ENCODE measurements around the gene LRRC4C. TPM values are rescaled to one million over a fixed set of nuclear protein-coding genes. Genes with fewer than 3 reads are reported as not detected.

The LRRC4C gene
- total RNA-seq, 1 donor from 2014 or later, result 1.2 TPM

- Mint-ChIP-seq H3K4me1 (ENCODE audit: unreplicated experiment) (no peaks in the 10 kb centered on the region), H3K27me3 (ENCODE audit: unreplicated experiment) (no peaks in the 10 kb centered on the region), H3K9me3 (ENCODE audit: unreplicated experiment) (no peaks in the 10 kb centered on the region), H3K27ac (ENCODE audit: unreplicated experiment) (no peak overlapping the region), H3K4me3 (ENCODE audit: unreplicated experiment) (no peak overlapping the region), H3K36me3 (ENCODE audit: low read depth, unreplicated experiment) (no peaks in the 10 kb centered on the region)
- no peak for TF ChIP-seq CTCF (IDR thresholded peaks at IDR 0.05; ENCODE audit: unreplicated experiment)
- DNase-seq (ENCODE audit: low spot score), result no peak
Measured at GRCh38 chr11:41404109-41404508, 55.3 kb downstream of the LRRC4C start.

DNA sequence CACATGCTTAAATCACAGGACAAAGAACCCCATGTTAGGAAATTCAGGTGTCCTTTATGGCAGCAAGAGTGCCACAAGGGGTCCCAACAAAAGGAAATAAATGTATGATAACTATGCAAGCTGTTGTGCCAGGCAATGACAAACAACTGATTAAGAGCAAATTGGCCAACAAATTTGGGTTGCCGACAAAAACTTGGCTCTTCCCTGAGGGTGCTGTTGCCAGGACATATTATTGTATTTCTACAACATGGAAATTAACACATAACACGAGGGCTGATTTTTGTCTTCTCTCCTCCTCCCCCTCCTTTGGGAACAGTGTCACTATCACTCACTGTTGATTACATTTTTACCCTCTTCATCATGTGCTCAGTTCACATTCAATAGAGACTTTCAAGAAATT lies 56.0 kb downstream of the LRRC4C start:
- H3K9me3 Mint-ChIP-seq (ENCODE audit: unreplicated experiment), result no peaks in the 10 kb centered on the region
- H3K4me3 Mint-ChIP-seq (ENCODE audit: unreplicated experiment), result no peak overlapping the region

GRCh38 chr11:41400819-41401382 lies 58.6 kb downstream of the LRRC4C start:
- Mint-ChIP-seq H3K27me3 (ENCODE audit: unreplicated experiment) (peaks cover 1% of the 10 kb centered on the region), H3K36me3 (ENCODE audit: low read depth, unreplicated experiment) (no peaks in the 10 kb centered on the region), H3K4me1 (ENCODE audit: unreplicated experiment) (no peaks in the 10 kb centered on the region), H3K27ac (ENCODE audit: unreplicated experiment) (no peak overlapping the region), H3K4me3 (ENCODE audit: unreplicated experiment) (no peak overlapping the region), H3K9me3 (ENCODE audit: unreplicated experiment) (no peaks in the 10 kb centered on the region)
- TF ChIP-seq CTCF (IDR thresholded peaks at IDR 0.05; ENCODE audit: unreplicated experiment), result no peak
- DNase-seq (ENCODE audit: low spot score), result no peak

More for the DNA sequence above, 56.0 kb downstream of the LRRC4C start:
- Mint-ChIP-seq H3K27ac (ENCODE audit: unreplicated experiment) (no peak overlapping the region), H3K27me3 (ENCODE audit: unreplicated experiment) (no peaks in the 10 kb centered on the region), H3K36me3 (ENCODE audit: low read depth, unreplicated experiment) (no peaks in the 10 kb centered on the region), H3K4me1 (ENCODE audit: unreplicated experiment) (no peaks in the 10 kb centered on the region)
- DNase-seq (ENCODE audit: low spot score), result no peak
- no peak for TF ChIP-seq CTCF (IDR thresholded peaks at IDR 0.05; ENCODE audit: unreplicated experiment)

GRCh38 chr11:41400124-41400523 lies 59.3 kb downstream of the LRRC4C start:
- no peak overlapping the region for H3K4me3 Mint-ChIP-seq (ENCODE audit: unreplicated experiment)
- peaks cover 1% of the 10 kb centered on the region for H3K27me3 Mint-ChIP-seq (ENCODE audit: unreplicated experiment)
- no peaks in the 10 kb centered on the region for H3K36me3 Mint-ChIP-seq (ENCODE audit: low read depth, unreplicated experiment)
- H3K9me3 Mint-ChIP-seq (ENCODE audit: unreplicated experiment), result no peaks in the 10 kb centered on the region
- no peak for TF ChIP-seq CTCF (IDR thresholded peaks at IDR 0.05; ENCODE audit: unreplicated experiment)
- H3K4me1 Mint-ChIP-seq (ENCODE audit: unreplicated experiment), result no peaks in the 10 kb centered on the region
- no peak for DNase-seq (ENCODE audit: low spot score)
- H3K27ac Mint-ChIP-seq (ENCODE audit: unreplicated experiment), result no peak overlapping the region

- Mint-ChIP-seq H3K4me1 (ENCODE audit: unreplicated experiment) (no peaks in the 10 kb centered on the region), H3K36me3 (ENCODE audit: low read depth, unreplicated experiment) (no peaks in the 10 kb centered on the region)
- no peak for DNase-seq (ENCODE audit: low spot score)
Measured at GRCh38 chr11:41399323-41399722, 60.1 kb downstream of the LRRC4C start.

More at GRCh38 chr11:41399323-41399722, 60.1 kb downstream of the LRRC4C start:
- Mint-ChIP-seq H3K9me3 (ENCODE audit: unreplicated experiment) (no peaks in the 10 kb centered on the region), H3K27me3 (ENCODE audit: unreplicated experiment) (peaks cover 1% of the 10 kb centered on the region), H3K27ac (ENCODE audit: unreplicated experiment) (no peak overlapping the region), H3K4me3 (ENCODE audit: unreplicated experiment) (no peak overlapping the region)
- TF ChIP-seq CTCF (IDR thresholded peaks at IDR 0.05; ENCODE audit: unreplicated experiment), result no peak
